Gastrocnemius medialis (tissue), 4 donors: ENCODE measurements around the gene GJB5.

Source experiments
- CTCF ChIP-seq, 5 experiments: fragments of 450-650 bp in 3 of 5; fragments of 200-600 bp in 2 of 5; sonication (generic) in 2 of 5; IDR thresholded peaks in 4 of 5; conservative IDR thresholded peaks in 1 of 5; 1 replicate in 4 of 5; 2 replicates in 1 of 5; pipeline ENCODE4 v1.5.1; 2016 to 2019; ENCODE audit warnings: antibody characterized with exemption in 5 of 5, mild to moderate bottlenecking in 3 of 5, moderate library complexity in 3 of 5
- POLR2A ChIP-seq, 2 donors: fragments of 450-650 bp; IDR thresholded peaks; one replicate each; pipeline ENCODE4 v1.6.1; 2017; ENCODE audit warnings: antibody characterized with exemption in 2 of 2, mild to moderate bottlenecking in 2 of 2, moderate library complexity in 2 of 2

DNA sequence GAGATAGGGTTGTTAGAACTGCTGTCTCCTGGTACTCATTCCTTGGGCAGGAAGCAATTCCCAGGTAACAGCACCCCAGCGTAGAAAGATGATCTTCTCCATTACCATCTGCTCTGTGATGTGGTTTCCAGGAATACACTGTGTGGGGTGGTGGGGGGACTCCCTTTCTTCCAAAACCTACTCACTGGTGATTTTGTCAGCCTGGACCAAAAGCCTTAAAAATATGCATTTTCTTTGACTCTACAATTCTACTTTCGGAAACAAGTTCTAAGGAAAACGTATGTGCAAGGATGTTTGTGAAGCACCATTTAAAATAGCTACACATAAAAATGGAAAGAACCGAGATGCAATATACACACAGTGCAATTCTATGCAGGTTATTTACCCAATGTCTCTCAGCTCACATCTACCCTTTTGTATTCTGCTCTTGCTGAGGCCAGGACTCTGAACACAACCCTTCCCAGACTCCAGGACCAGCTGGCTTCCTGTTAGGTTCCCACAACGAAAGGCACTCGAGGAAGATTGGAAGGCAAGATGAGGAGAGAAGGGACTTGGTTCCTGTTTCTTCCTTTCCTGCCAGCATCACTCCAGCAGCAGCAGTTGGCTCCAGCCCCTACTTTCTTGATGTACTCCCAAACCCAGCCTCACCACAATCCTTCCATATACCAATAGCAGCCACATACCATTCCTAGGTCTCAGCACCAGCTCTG is 33.0 kb upstream of the GJB5 start:
- TF ChIP-seq CTCF (IDR thresholded peaks at IDR 0.05 in 4 of 5, conservative IDR thresholded peaks at IDR 0.05 in 1 of 5) (no peak), POLR2A (IDR thresholded peaks at IDR 0.05) (no peak)
